ENCODE data around the gene CELF2.

DNA sequence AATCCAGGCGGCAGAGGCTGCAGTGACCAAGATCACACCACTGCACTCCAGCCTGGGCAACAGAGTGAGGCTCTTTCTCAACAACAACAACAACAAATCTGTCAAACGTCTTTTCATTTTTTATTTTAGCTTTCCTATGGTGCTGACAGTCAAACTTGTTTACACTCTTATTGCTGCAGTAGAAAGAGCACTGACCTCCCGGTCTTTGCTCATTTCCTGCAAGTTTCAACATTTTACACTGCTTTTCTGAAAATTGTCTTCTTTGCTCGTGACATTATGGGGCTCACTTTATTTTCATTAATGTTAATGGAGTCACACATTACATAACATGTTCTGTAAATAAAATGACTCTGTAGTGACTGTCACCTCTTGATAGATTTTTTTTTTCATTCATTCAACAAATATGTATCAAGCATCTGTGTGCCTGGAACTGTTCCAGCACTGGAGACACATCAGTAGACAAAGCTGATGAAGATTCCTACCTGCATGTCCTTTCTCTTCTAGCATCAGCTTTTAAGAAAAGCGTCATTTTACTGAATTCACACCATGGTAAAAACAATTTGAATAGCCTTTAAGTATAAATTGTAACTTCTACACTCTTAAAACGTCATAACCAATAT, 277.3 kb downstream of the CELF2 start:
- TF ChIP-seq POLR2A (IDR thresholded peaks at IDR 0.05): no peak
- TF ChIP-seq, protein P1, sequence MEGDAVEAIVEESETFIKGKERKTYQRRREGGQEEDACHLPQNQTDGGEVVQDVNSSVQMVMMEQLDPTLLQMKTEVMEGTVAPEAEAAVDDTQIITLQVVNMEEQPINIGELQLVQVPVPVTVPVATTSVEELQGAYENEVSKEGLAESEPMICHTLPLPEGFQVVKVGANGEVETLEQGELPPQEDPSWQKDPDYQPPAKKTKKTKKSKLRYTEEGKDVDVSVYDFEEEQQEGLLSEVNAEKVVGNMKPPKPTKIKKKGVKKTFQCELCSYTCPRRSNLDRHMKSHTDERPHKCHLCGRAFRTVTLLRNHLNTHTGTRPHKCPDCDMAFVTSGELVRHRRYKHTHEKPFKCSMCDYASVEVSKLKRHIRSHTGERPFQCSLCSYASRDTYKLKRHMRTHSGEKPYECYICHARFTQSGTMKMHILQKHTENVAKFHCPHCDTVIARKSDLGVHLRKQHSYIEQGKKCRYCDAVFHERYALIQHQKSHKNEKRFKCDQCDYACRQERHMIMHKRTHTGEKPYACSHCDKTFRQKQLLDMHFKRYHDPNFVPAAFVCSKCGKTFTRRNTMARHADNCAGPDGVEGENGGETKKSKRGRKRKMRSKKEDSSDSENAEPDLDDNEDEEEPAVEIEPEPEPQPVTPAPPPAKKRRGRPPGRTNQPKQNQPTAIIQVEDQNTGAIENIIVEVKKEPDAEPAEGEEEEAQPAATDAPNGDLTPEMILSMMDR (IDR thresholded peaks at IDR 0.05): no peak

Data from thyroid gland (tissue), 4 donors.